ENCODE data around the gene NRXN3. TPM values are rescaled to one million over a fixed set of nuclear protein-coding genes. Genes with fewer than 3 reads are reported as not detected.

Gene NRXN3
- total RNA-seq, 4 donors from 2014 or later, result 0.56 to 1.6 (median 1.1) TPM

GRCh38 chr14:79601579-79601978 lies 1431.4 kb downstream of the NRXN3 start:
- intact Hi-C loops (cut with DNase I), result no loop called here
- WGBS, 2 donors, result 93 to 97% methylated on average over 5 of the region's 5 CpGs
- no peak for DNase-seq

DNA sequence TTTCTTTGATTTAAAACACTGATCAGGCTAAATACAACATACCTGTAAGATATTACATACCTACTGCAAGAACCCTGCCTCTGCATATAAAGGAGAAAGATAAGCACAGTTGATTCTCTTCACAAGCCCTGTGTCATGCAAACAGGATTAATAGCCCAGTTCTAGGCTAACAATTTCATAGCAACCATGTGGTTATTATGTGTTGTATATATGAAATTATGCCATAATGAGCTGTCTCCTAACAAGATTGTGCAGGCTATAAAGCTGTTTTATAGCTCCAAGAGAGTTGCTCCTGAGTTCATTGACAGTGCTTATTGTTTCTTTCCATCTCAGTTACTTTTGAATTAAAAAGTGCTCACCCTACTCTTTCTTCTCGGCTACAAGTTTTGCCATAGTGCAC lies 1431.9 kb downstream of the NRXN3 start:
- no peak for TF ChIP-seq POLR2A (IDR thresholded peaks at IDR 0.05)
- no peak for TF ChIP-seq CTCF (IDR thresholded peaks at IDR 0.05)
- Histone ChIP-seq H3K4me1 (no peaks in the 10 kb centered on the region), H3K4me3 (replicated peaks in 1 of 3) (no peak overlapping the region), H3K36me3 (no peaks in the 10 kb centered on the region), H3K9me3 (no peaks in the 10 kb centered on the region), H3K27me3 (no peaks in the 10 kb centered on the region), H3K27ac (no peak overlapping the region)
- no peak for DNase-seq
- WGBS, 2 donors, result 63 to 75% methylated on average over 1 of the region's 1 CpG
- intact Hi-C loops (cut with DNase I), result no loop called here

More at GRCh38 chr14:79601579-79601978, 1431.4 kb downstream of the NRXN3 start:
- Histone ChIP-seq H3K27me3 (no peaks in the 10 kb centered on the region), H3K4me1 (no peaks in the 10 kb centered on the region), H3K9me3 (no peaks in the 10 kb centered on the region), H3K4me3 (replicated peaks in 1 of 3) (no peak overlapping the region), H3K27ac (no peak overlapping the region), H3K36me3 (no peaks in the 10 kb centered on the region)
- TF ChIP-seq POLR2A (IDR thresholded peaks at IDR 0.05) (no peak), CTCF (IDR thresholded peaks at IDR 0.05) (no peak)

DNA sequence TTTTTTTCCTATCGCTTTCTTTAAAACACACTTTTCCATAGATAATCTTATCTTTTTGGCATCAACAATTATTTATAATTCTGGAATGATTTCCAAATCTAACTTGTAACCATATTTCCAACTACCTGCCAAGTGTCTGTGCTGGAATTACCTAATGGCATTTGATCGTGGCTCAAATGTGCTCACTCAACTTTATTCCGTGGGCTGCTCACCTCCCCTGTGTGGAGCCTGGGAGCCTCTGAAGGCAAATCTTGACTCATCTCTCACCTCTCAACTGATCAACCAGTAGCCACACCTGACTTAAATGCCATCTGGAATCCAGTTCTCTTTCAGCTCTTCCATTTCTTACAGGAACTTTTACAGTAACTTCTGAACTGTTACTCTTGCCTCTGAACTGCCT lies 1432.6 kb downstream of the NRXN3 start:
- TF ChIP-seq POLR2A (IDR thresholded peaks at IDR 0.05), result no peak
- TF ChIP-seq CTCF (IDR thresholded peaks at IDR 0.05), result no peak
- WGBS, 2 donors, result 89 to 95% methylated on average over 3 of the region's 3 CpGs
- Histone ChIP-seq H3K27me3 (no peaks in the 10 kb centered on the region), H3K4me3 (replicated peaks in 1 of 3) (no peak overlapping the region), H3K36me3 (no peaks in the 10 kb centered on the region), H3K9me3 (no peaks in the 10 kb centered on the region), H3K27ac (no peak overlapping the region), H3K4me1 (no peaks in the 10 kb centered on the region)
- DNase-seq, result no peak
- intact Hi-C loops (cut with DNase I), result no loop called here

DNA sequence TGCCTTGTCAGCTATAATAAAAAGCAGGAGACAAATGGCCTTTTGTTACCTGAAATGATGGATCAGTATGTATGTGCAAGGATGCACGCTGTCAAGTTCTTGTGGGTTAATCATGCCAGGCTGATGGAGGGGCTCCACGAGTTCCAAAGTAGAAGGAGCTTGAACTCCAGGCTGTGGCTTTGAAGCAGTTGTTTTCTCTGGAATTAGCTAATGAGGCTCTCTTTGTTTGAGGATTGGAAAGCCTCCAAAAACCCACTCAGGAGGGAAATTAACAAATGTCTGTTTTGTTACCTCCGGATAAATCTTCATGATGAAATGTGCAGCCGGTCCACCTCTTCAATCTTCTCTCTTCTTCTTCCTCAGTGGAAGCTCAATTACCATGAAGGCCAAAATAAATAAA lies 1435.7 kb downstream of the NRXN3 start:
- H3K27ac ChIP-seq, result no peak overlapping the region
- WGBS, 2 donors, result 18 to 26% methylated on average over 4 of the region's 4 CpGs
- H3K27me3 ChIP-seq, result no peaks in the 10 kb centered on the region
- no peak overlapping the region for H3K4me3 ChIP-seq (replicated peaks in 1 of 3)
- intact Hi-C loops (cut with DNase I), result no loop called here
- H3K4me1 ChIP-seq, result no peaks in the 10 kb centered on the region
- H3K36me3 ChIP-seq, result no peaks in the 10 kb centered on the region
- DNase-seq, result no peak
- TF ChIP-seq CTCF (IDR thresholded peaks at IDR 0.05) (no peak), POLR2A (IDR thresholded peaks at IDR 0.05) (no peak)
- no peaks in the 10 kb centered on the region for H3K9me3 ChIP-seq

GRCh38 chr14:79608446-79608845 lies 1438.3 kb downstream of the NRXN3 start:
- no peak overlapping the region for H3K4me3 ChIP-seq (replicated peaks in 1 of 3)
- intact Hi-C loops (cut with DNase I), result no loop called here
- H3K27ac ChIP-seq, result no peak overlapping the region
- no peaks in the 10 kb centered on the region for H3K4me1 ChIP-seq
- no peaks in the 10 kb centered on the region for H3K27me3 ChIP-seq
- 86 to 89% methylated on average over 3 of the region's 3 CpGs for WGBS, 2 donors
- no peak for DNase-seq
- TF ChIP-seq POLR2A (IDR thresholded peaks at IDR 0.05), result no peak
- no peak for TF ChIP-seq CTCF (IDR thresholded peaks at IDR 0.05)
- no peaks in the 10 kb centered on the region for H3K36me3 ChIP-seq
- H3K9me3 ChIP-seq, result no peaks in the 10 kb centered on the region
